HG02763 (cell line): ENCODE data around the gene KRTAP12-4.
"Not testable (repeated sequence)": the region's sequence is repeated elsewhere in the genome, so short reads cannot be mapped to it uniquely, and the experiment has no call there.

Experiments used
- ATAC-seq: cut with Tn5 transposase; IDR thresholded peaks from one replicate; pipeline ENCODE4 v1.9.1; 2021; ENCODE audit warnings: mild to moderate bottlenecking, moderate library complexity; ENCODE audit not compliant: unreplicated experiment

KRTAP12-4 gene

DNA sequence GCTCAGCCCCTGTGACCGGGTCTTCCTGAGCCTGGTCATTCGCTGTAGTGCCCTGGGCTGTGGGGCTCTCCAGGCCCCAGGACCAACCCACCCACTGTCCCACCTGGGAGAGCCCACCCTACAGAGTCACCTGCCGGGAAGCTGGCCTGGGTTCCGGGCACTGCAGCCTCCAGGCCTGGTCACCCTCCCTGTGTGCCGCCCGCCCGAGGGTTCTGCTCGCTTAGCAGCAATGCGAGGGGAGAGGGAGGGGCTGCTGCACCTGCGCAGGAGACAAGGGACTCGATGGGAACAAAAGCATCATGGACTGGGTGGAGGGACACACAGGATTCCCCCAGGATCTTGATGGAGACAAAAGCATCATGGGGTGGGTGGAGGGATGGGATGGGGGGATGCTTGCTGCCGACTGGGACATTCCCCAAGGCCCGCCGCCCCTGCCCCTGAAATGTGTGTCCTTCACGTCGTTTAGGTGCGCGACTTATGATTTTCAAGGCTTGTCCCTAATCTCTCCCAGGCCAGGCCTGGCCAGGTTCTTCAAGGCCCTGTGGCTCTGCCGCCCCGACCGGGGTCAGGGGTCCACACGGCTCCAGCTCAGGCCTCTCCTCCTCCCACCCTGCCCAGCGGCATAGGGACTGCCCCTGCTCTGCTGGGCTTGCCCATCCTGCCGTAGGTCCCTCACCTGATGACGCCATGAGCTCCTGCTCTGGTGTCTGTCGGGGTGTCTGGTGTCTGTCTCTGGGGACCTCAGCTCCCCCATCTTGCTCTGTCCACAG lies 40.9 kb downstream of the KRTAP12-4 start:
- no peak for ATAC-seq

DNA sequence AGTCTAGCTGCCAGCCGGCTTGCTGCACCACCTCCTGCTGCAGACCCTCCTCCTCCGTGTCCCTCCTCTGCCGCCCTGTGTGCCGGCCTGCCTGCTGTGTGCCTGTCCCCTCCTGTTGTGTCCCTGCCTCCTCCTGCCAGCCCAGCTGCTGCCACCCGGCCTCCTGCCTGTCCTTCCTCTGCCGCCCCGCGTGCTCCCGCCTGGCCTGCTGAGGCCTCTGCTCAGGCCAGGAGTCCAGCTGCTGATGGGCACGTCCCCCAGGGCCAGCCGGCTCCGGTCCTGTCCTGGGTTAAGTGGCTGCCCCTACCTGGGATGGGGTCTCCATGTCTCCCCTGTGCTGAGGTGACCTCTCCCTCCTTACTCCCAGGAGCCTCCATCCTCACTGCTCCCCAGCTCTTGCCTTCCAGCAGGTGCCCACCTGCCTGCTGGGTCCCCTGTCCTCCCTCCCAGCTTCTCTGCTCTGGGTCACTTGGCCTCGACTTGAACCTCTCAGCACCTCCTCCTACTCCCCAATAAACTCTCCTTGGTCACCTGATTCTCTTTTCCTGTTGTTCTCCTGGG lies 41.7 kb downstream of the KRTAP12-4 start:
- ATAC-seq = no peak

DNA sequence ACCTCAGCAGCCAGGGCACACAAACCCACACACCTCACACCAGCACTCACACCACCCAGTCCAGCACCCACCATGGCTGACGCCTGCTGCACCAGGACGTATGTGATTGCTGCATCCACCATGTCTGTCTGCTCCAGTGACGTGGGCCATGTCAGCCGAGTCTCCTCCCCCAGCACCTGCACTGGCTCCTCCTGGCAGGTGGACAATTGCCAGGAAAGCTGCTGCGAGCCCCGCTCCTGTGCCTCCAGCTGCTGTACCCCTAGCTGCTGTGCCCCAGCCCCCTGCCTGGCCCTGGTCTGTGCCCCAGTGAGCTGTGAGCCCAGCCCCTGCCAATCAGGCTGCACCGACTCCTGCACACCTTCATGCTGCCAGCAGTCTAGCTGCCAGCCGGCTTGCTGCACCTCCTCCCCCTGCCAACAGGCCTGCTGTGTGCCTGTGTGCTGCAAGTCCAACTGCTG lies 42.4 kb downstream of the KRTAP12-4 start, which contains the start of gene KRTAP10-8:
TSS of gene KRTAP10-8 (plus strand) at position 51 of the 458 bp plus-strand sequence. CDS start at position 73, 22 bp downstream.
- no peak for ATAC-seq

DNA sequence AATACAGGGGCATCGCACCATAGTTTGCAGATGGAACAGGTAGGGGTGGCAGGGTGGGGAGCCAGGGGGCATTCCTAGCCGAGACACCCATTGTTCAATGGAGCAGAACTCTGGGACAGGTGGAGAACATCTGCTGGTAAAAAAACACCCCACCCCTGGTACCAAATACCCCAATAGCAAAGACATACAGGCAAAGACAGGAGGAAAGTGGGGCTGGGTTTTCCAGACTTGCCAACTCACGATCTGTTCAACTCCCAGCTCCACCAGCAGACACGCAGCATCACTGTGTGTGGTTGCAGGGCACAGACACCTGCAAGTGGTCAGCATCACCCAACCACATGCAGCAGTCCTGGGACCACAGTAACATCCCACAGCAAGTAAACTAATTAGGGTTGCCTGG lies 42.9 kb downstream of the KRTAP12-4 start:
- ATAC-seq = no peak

DNA sequence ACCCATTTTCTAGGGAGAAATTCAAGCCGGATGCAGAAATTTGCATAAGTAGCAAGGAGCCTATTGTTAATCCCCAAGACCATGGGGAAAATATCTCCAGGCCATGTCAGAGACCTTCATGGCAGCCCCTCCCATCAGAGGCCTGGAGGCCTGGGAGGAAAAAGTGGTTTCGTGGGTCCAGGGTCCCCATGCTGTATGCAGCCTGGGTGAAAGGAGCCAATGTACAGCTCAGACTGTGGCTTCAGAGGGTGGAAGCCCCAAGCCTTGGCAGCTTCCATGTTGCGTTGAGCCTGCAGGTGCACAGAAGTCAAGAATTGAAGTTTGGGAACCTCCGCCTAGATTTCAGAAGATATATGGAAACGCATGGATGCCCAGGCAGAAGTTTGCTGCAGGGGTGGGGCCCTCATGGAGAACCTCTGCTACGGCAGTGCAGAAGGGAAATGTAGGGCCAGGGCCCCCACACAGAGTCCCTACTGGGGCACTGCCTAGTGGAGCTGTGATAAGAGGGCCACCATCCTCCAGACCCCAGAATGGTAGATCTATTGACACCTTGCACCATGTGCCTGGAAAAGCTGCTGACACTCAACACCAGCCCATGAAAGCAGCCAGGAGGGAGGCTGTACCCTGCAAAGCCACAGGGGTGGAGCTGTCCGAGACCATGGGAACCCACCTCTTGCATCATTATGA lies 44.2 kb downstream of the KRTAP12-4 start:
- ATAC-seq = not testable (repeated sequence)

DNA sequence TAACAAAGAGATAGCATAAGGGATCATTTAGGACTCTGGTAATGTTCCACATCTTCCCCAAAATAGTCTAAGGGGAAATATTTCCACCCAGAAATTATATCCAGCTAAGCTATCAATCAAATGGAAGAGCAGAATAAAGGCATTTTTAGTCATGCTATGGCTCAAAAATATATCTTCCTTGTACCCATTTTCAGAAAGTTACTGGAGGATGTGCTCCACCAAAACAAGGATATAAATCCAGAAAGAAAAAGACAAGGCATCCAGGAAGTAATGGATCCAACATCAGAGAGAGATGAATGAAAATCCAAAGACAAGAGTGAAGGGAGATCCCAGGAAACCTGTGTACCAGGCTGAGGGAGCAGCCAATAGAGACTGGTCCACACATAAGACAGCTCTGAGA lies 45.3 kb downstream of the KRTAP12-4 start:
- no peak for ATAC-seq

DNA sequence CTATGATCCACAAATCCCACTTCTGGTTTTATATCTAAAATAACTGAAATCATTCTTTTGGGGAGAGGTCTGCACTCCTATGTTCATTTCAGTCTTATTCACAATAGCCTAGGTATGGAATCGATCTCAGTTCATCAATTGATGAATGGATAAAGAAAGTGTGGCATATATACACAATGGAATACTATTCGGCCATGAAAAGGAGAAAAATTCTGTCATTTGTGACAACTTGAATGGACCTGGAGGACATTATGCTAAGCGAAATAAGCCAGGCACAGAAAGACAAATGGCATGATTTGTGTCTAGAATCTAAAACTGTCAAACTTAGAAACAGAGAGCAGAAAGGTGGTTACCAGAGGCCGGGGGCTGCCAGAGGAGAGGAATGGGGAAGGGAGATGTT lies 48.0 kb downstream of the KRTAP12-4 start:
- ATAC-seq = no peak
